Stimulated activated naive CD4-positive, alpha-beta T cell treated with Interleukin-2 at 50 U/mL for 16 hours (primary cell): ENCODE measurements around the gene QPCTL.

Experiments used
- DNase-seq: peaks from one replicate; lab custom pipeline; 2025; lab: John Stamatoyannopoulos, UW

QPCTL gene

GRCh38 chr19:45692187-45693105 lies at the start of gene QPCTL:
Gene QPCTL (plus strand): TSS chr19:45692666. CDS start chr19:45692704, 38 bp downstream.
- DNase-seq: peak; percentile 100

DNA sequence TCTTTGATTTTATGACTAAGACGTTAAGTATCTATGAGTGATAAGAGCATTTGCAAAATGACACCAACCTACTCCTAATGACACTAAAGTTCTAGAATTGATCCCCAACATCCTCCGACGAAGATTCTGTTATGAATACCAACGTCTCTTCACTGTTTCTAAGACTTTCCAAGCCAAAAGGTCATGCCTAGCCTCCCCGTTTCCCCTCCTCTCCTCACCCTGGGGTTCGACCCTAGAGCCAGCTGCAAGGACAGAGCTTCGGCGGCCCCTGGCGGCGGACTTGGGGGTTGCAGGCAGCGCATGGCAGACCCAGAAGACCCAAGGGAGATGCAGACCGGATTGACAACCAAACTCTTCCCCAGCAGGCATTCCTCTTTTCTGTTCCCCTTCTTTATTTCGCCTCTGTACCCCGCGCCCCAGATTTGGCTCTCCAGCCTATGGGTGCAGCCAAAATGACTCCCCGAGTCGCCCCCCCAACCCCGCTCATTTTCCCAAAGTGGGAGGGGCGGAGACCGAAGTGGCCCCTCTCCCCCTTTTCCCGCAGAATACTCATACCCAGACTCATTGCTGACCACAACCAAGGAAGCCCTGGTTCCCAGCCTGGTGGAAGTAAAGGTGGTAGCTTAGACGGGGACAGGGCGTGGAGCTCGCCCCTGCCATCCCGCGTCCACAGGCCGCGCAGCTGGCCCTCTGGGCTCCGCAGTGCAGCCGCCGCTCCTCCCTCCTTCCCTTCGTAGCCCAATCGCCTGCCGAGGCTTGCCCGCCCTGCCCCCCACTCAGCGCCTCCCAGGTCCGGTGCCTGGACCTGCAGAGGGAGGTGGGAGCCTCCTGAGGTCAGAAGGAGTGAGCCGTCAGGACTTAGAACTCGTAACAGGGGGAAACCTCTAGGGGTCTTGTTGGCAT lies 49.2 kb upstream of the QPCTL start:
- peak; percentile 93 for DNase-seq

DNA sequence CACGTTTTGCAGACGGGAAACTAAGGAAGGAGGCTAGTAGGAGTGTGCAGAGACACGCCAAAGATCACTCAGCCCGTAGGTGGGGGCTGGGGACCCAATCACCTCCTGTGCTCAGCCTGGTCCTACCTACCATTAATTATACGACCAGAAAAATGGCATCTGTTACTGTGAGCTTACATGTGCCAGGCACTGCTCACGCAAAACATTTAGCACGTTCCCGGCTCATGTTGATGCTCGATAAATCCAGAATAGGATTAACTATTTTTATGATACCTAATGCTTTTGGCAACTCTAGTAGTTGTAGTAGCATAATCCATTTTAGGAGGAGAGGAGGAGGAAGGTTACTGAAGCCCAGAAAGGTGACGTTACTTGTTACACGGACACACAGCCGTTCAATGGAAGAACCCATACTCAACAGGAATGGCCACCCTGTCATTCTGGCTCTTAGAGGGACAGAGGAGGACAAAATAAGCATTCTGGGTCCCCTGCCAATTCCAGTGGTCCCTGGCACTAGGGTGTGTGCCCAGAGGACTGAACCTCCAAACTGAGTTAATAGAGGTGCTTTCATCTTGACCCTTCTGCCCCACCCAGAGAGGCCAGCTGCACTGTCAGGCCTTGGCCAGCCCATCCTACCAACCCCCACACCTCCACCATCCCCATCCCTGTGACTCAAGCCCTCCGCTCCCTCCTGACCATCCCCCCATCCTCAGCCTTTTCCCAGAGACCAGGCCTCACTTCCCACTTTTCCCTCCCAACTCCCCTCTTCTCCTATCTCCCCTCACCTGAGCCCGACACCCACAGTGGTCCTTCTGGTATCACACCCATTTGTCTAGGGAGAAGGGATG lies 48.3 kb upstream of the QPCTL start:
- no peak for DNase-seq

DNA sequence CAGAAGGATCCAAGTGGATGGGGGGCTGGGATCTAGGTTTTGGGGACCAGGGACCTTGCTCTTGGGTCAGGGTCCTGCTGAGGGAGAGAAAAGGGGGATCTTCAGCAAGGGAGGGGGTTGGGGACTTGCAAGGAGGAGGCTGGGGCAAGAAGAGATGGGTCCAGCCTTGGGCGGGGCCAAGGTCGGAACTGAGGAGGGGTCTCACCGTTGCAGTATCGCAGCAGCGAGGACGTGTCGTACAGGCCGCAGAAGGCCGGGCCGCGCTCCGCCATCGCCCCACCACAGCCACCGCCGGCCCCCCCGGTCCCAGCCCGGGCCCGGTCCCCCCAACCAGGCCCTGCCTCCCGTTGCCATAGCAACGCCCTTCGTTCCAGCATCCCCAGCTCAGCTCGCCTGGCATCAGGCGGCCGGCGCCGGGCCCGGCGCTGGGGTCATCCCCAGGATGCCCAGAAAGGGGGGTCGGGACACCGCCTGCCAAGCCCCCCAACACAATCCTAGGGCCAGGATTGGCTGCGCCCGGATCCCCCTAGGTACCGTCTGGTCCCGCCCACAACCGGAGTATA lies 47.3 kb upstream of the QPCTL start:
- DNase-seq: no peak

- DNase-seq: peak; percentile 88
These were observed 46.7 kb upstream of the QPCTL start for GRCh38 chr19:45645631-45646344.

- no peak for DNase-seq
These were observed 46.1 kb upstream of the QPCTL start for GRCh38 chr19:45646345-45646698.

GRCh38 chr19:45650722-45651121 lies 41.7 kb upstream of the QPCTL start:
- DNase-seq: no peak

GRCh38 chr19:45653634-45654033 lies 38.8 kb upstream of the QPCTL start:
- DNase-seq: no peak

GRCh38 chr19:45655073-45655472 lies 37.4 kb upstream of the QPCTL start:
- no peak for DNase-seq

DNA sequence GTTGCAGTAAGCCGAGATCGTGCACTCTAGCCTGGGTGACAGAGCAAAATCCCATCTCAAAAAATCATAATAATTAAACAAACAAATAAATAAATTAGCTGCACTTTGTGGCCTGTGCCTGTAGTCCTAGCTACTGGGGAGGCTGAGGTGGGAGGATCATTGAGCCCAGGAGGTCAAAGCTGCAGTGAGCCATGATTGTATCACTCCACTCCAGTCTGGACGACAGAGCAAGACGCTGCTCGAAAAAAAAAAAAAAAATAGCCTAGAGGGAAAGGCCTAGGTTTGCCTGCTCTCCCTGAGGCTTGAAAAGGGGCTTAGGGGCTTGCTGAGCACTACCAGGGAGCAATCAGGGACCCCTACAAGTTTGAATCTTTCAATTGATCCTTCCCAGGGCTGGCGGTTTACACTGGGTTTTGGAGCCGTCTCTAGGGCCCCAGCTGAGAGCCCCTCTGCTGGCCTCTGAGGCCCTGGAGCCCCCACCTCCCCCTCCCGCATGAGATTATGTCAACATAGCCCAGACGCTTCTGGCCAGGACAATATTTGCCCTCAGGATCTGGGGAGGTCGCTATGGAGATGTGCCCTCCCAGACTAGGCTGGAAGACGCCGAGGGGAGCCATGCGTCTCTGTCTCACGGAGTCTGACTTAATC lies 34.8 kb upstream of the QPCTL start:
- DNase-seq: no peak

DNA sequence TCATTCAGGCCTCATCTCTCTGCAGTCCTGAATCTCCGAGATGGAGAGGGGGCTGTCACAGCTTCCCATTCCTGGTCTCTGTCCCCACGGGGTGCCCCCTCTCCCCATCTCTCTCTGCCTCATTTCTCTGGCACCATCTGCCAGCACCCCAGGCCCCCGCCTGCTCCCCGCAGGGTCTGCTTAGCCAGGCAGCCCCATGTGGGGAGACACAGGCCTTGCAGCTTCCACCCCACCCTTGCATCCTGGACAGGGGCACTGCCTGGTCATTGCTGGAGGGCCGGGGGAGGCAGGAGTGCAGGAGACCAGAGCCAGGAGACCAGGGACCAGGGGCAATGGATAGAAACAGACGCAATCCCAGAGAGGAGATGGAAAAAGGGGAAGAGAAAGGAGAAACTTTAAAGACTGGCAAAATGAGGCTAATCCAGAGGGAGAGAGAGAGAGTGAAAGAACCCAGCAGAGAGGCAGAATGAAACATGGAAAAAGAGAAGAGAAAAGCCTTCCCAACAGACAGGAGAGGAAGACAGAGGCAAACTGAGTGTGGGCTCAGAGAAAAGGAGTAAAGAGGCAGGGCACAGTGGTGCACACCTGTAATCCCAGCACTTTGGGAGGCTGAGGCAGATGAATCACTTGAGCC lies 33.3 kb upstream of the QPCTL start:
- no peak for DNase-seq

DNA sequence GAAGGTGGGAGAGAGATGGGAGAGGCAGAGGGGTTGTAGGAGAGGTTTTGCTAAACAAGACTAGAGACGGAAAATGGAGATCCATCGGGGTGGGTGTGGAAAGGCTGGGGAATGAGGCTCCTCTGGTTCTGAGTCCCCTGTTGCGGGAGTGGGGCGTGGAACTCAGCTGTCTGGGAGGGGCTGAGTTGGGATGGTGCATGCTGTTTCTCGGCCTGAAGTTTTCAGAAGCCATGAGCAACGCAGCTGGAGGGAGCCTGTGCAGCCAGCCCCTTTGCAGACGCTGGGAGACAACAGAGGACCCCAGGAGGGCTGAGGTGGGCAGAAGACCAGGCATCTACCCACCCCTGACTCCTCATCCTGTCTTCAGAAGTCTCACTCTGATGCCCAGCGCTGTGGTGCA lies 31.8 kb upstream of the QPCTL start:
- no peak for DNase-seq

- DNase-seq: no peak
These were observed 28.7 kb upstream of the QPCTL start for GRCh38 chr19:45663800-45664199.

DNA sequence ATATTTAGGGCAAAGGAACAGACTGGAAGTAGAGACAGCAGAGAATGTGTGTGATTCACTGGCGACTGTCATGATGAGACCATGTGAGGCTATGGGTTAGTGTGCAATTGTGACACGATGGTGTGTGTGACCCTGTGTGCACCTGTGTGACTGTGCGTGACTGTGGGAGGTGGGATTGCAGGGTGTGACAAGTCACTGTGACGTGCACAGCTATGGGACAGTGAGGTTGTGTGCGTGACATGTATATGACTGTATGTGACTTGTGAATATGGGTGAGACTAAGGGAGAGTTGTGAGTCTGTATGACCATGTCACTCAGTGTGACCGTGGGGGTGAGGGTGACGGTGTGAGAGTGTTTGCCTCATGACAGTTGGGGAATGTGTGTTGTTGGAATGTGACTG lies 27.9 kb upstream of the QPCTL start:
- no peak for DNase-seq

- peak; percentile 73 for DNase-seq
These were observed 24.7 kb upstream of the QPCTL start, which contains the start of gene GIPR for GRCh38 chr19:45667620-45668341. Gene GIPR (plus strand): TSS chr19:45668221. CDS start chr19:45669521, 1,300 bp downstream.

GRCh38 chr19:45668342-45668871 lies 24.1 kb upstream of the QPCTL start:
- peak; percentile 29 for DNase-seq

DNA sequence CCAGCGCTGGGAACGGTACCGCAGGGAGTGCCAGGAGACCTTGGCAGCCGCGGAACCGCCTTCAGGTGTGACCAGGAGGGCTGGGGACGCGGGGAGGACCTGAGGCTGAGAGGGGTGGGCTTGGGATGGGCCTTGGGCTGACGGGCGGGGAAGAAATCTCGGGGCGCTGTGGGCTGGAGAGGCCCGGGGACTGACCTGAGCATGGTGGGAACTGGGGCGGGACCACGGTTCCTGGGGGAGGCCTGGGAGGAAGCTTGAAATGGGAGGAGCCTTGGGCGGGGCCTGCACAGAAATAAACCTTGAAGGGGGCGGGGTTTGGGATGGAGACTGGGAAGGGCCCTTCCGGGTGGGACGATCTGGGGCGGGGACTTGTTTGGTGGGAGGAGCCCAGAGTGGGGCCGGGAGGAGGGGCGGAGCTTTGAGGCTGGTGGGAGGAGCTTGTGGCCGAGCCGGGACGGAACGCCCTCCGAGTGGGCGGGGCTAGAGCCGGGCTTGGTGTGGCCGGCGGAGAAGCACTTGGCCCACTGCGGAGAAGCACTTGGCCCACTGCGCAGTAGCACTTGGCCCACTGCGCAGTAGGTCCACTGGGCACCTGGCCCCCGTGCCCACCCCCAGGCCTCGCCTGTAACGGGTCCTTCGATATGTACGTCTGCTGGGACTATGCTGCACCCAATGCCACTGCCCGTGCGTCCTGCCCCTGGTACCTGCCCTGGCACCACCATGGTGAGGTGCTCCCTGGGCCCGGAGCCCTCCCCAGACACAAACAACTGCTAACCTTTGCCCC lies 21.6 kb upstream of the QPCTL start:
- peak; percentile 36 for DNase-seq

DNA sequence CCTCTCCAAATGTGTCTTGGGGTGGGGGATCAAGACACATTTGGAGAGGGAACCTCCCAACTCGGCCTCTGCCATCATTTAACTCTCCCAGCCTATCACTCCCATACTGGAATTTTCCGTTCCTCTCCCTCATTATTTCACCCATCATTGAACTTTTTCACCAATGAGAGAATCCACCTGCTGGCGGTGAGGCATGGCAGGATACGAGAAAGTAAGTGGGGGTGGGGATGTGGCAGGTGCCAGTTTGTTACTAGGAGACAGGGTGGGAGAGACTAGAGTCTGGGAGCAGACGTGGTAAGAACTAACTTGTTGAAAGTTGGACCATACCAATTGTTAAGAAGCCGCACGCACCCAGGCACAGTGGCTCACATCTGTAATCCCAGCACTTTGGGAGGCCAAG lies 17.5 kb upstream of the QPCTL start:
- DNase-seq: no peak
